IMR-90 (cell line): ENCODE data around the gene MICOS13.

Experiments used
- CEBPB ChIP-seq: IDR thresholded peaks from 2 replicates; pipeline ENCODE4 v1.6.1; 2012; ENCODE audit warnings: low read depth, low read length, improper control_type of control experiment
- FOS ChIP-seq: fragments of 150-350 bp; IDR thresholded peaks from 2 replicates; pipeline ENCODE4 v1.6.1; 2016; ENCODE audit warnings: low read depth, low read length
- MXI1 ChIP-seq: IDR thresholded peaks from 2 replicates; pipeline ENCODE4 v1.6.1; 2012; ENCODE audit warnings: low read depth, mild to moderate bottlenecking, low read length, moderate library complexity, borderline replicate concordance
- POLR2A ChIP-seq: IDR thresholded peaks from 2 replicates; pipeline ENCODE4 v1.6.1; 2012; ENCODE audit warnings: mild to moderate bottlenecking, low read depth, low read length
- RCOR1 ChIP-seq: IDR thresholded peaks from 2 replicates; pipeline ENCODE4 v1.6.1; 2012; ENCODE audit warnings: mild to moderate bottlenecking, low read length, improper control_type of control experiment; ENCODE audit not compliant: insufficient replicate concordance
- RFX5 ChIP-seq: IDR thresholded peaks from 2 replicates; pipeline ENCODE4 v1.8.0; 2012; ENCODE audit warnings: low read depth, mild to moderate bottlenecking, low read length, moderate library complexity
- SMC3 ChIP-seq: fragments of 150-350 bp; IDR thresholded peaks from 2 replicates; pipeline ENCODE4 v1.6.1; 2016; ENCODE audit warnings: low read depth, mild to moderate bottlenecking, antibody characterized with exemption, low read length, moderate library complexity
- TF ChIP-seq, protein P1 (sequence below): conservative IDR thresholded peaks from 2 replicates; pipeline ENCODE4 v1.5.1; 2012; ENCODE audit warnings: mild to moderate bottlenecking, low read depth, low read length, improper control_type of control experiment

- TF ChIP-seq RFX5, result no peak
- TF ChIP-seq, protein P1, sequence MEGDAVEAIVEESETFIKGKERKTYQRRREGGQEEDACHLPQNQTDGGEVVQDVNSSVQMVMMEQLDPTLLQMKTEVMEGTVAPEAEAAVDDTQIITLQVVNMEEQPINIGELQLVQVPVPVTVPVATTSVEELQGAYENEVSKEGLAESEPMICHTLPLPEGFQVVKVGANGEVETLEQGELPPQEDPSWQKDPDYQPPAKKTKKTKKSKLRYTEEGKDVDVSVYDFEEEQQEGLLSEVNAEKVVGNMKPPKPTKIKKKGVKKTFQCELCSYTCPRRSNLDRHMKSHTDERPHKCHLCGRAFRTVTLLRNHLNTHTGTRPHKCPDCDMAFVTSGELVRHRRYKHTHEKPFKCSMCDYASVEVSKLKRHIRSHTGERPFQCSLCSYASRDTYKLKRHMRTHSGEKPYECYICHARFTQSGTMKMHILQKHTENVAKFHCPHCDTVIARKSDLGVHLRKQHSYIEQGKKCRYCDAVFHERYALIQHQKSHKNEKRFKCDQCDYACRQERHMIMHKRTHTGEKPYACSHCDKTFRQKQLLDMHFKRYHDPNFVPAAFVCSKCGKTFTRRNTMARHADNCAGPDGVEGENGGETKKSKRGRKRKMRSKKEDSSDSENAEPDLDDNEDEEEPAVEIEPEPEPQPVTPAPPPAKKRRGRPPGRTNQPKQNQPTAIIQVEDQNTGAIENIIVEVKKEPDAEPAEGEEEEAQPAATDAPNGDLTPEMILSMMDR, result no peak
- no peak for TF ChIP-seq POLR2A
- TF ChIP-seq FOS, result no peak
- no peak for TF ChIP-seq RCOR1
- TF ChIP-seq CEBPB, result no peak
- TF ChIP-seq MXI1, result no peak
- no peak for TF ChIP-seq SMC3
Measured at GRCh38 chr19:5691822-5692722, 11.8 kb upstream of the MICOS13 start.
